Spleen (tissue), 7 donors: Measurements from ENCODE around the gene GNB1L.

Experiments
- CTCF ChIP-seq, 11 experiments: fragments of 200-600 bp in 7 of 11; fragments of 450-650 bp in 4 of 11; sonication (generic) in 4 of 11; IDR thresholded peaks in 8 of 11; conservative IDR thresholded peaks in 3 of 11; 1 replicate in 7 of 11; 2 replicates in 4 of 11; pipeline versions ENCODE4 v1.4.0 to v1.8.0; 2016 to 2021; ENCODE audit warnings: antibody characterized with exemption in 11 of 11, inconsistent platforms in 4 of 11, mild to moderate bottlenecking in 1 of 11
- POLR2A ChIP-seq, 3 donors: fragments of 450-650 bp; IDR thresholded peaks; one replicate each; pipeline ENCODE4 v1.5.1; 2017; ENCODE audit warnings: antibody characterized with exemption in 3 of 3, mild to moderate bottlenecking in 1 of 3
- donor health status: DM: no; HTN: no; CAD: no; lungs with moderate emphysema.
- donor health status: DM: no; HTN: no; CAD: no.
- donor health status: DM: no; HTN: no; CAD: no.

- no peak for TF ChIP-seq POLR2A (IDR thresholded peaks at IDR 0.05)
- no peak for TF ChIP-seq CTCF (IDR thresholded peaks at IDR 0.05 in 8 of 11, conservative IDR thresholded peaks at IDR 0.05 in 3 of 11)
These were observed 25.5 kb upstream of the GNB1L start for GRCh38 chr22:19879992-19880785.
